Measurements from ENCODE around the gene NABP1.

Gene NABP1

GRCh38 chr2:191713837-191714236 is 35.9 kb downstream of the NABP1 start:
- no peak for DNase-seq

GRCh38 chr2:191714925-191715324 is 37.0 kb downstream of the NABP1 start:
- no peak for DNase-seq

- no peak for DNase-seq
Measured at GRCh38 chr2:191715471-191715870, 37.5 kb downstream of the NABP1 start.

GRCh38 chr2:191719261-191719660 is 41.3 kb downstream of the NABP1 start:
- no peak for DNase-seq

GRCh38 chr2:191719938-191720337 is 42.0 kb downstream of the NABP1 start:
- no peak for DNase-seq

GRCh38 chr2:191721331-191721730 is 43.4 kb downstream of the NABP1 start:
- DNase-seq, result no peak

GRCh38 chr2:191724015-191724414 is 46.1 kb downstream of the NABP1 start:
- DNase-seq, result no peak

GRCh38 chr2:191728750-191729624 is 51.1 kb downstream of the NABP1 start:
- DNase-seq, result no peak

GRCh38 chr2:191730263-191730662 is 52.3 kb downstream of the NABP1 start:
- no peak for DNase-seq

Measured in NCI-H1930 (cell line).